Peyer's patch (tissue), 4 donors: ENCODE results near the gene PAPSS2.

ENCODE experiments used
- CTCF ChIP-seq, 6 experiments: fragments of 450-650 bp in 4 of 6; fragments of 200-600 bp in 2 of 6; sonication (generic) in 1 of 6; IDR thresholded peaks; one replicate each; pipeline ENCODE4 v1.5.1; 2017 to 2019; ENCODE audit warnings: antibody characterized with exemption in 6 of 6, mild to moderate bottlenecking in 3 of 6, moderate library complexity in 1 of 6
- POLR2A ChIP-seq, 2 donors: fragments of 450-650 bp; IDR thresholded peaks; one replicate each; pipeline ENCODE4 v1.5.1; 2017; ENCODE audit warnings: antibody characterized with exemption in 2 of 2, mild to moderate bottlenecking in 2 of 2, moderate library complexity in 2 of 2

- no peak for TF ChIP-seq CTCF (IDR thresholded peaks at IDR 0.05)
- no peak for TF ChIP-seq POLR2A (IDR thresholded peaks at IDR 0.05)
Measured at GRCh38 chr10:87678302-87678701, 18.6 kb downstream of the PAPSS2 start.
